ENCODE results near the gene AKAP13.

The AKAP13 gene

DNA sequence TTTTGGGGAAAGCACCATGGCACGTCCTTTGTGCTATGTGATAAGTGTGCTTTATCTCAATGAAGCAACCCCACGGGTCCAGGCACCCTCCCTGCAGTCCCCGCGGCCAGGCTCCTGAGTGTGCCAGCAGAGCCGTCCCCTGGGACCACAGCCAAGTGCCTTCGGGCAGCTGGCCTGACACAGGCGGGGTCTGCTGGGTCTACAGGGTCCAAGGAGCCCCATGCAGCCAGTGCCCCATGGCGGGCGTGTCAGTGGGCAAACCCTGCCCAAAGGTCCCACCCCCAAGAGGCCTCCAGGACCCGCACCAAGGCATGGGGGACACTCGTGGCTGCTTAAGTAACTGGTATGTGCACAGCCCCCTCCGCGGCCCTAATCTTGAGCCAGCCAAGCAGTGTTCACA, 379.0 kb downstream of the AKAP13 start:
- no peak overlapping the region for H3K4me3 ChIP-seq (ENCODE audit: low read depth, low read length)

DNA sequence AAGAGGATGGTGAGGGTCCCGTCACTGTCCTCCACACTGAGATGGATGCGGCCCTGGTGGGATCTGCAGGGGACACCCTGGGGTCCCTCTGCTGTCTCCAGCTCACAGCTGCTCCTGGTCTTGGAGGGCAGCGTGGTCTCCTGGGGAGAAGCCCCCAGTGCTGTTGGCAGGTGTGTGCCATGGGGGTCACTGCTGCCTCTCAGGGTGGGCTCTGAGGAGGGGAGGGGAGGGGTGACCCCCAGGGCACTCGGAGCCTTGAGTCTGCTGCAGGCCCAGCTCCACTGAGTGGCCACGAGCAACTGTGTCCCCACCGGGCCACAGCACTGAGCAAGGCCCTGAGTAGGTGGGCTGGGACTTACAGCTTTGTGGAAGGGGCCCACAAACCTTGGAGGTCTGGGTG, 379.6 kb downstream of the AKAP13 start:
- no peak overlapping the region for H3K4me3 ChIP-seq (ENCODE audit: low read depth, low read length)

DNA sequence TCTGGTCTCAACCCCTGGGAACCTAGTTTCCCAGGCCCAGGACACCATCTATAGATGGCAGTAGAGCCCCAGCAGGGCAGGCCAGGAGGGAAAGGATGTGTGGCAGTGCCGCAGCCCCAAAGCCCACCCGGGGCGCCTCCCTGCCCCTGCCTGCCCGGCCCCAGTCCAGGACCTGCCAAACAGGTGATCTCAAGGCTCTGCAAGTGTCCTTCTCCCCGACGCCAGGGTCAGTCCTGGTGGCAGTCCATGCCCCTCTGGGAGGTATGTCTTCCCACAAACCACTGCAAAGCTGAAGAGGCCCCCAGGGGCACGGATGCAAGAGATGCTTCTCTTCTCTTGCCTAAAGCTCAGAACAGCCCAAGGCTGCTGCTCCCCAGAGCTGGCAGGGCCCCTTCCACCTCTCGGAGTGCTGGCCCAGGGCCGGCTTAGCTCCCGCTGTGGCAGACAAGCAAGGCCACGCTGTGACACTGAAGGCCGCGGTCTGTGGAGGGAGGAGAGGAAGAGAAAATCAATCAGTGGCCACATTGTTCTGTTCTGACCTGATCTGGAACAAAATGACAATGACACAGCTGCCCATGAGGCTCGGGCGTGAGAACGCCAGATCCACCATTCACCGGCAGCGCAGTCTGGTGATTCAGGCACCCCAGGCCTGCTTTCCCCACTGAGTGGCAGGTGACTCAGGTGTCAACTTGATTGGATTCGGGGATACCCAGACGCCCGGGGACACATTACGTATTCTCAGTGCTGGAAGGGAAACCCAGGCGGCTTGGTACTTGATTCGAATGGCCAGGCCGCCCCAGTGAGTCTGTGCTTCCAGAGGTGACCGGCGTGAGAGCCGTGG, 380.3 kb downstream of the AKAP13 start:
- H3K4me3 ChIP-seq (ENCODE audit: low read depth, low read length): no peak overlapping the region

DNA sequence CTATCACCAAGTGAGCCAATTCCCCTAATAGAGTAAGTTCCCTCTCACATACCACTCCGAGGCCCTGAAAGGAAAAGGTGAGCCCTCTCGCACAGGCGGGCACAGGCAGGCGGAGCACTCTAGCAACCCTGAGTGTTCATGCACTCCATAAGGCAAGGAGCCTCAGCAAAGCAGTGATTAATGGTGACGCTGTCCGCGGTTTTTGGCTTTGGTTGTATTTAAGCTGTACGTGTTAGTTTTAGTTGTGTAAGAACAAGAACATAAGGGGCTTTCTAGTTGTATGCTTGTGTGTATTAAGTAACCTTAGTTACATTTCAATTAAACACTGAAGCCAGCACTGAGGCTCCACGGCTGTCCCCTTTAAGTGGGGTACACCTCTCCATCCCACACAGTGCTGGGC, 381.2 kb downstream of the AKAP13 start:
- H3K4me3 ChIP-seq (ENCODE audit: low read depth, low read length): no peak overlapping the region

DNA sequence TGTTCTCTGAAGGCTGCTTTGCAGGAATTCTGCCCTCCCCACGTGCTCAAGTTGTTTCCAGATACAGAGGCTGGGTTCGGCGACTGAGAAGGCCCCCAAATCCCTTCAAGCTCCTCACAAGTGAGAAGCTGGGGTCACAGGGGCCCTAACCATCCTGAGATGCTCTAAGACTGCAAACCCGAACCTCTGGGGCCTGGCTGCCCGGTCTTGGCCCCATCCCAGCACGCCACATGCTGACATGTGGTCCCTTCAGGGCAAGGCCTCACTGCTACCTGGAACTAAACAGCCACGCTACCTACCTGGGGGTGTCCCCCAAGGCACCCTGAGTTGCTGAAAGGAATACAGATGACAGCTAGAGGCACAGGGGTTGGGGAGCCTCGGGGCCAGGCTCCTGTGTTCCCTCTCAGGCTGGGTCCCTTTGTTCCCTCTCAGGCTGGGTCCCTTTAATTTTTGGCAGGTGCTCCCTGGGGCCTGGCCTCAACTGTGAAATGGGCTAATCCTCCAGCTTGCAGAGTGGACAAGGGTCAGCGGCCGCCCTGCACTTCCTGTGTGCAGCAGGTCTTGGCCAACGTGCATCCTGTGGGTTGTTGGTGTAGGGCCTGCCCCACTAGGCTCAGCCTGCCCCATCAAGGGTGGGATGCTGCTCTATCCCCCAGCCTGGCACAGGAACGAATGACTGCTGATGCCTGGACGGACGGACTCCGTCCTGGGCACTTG, 381.8 kb downstream of the AKAP13 start:
- no peak overlapping the region for H3K4me3 ChIP-seq (ENCODE audit: low read depth, low read length)

DNA sequence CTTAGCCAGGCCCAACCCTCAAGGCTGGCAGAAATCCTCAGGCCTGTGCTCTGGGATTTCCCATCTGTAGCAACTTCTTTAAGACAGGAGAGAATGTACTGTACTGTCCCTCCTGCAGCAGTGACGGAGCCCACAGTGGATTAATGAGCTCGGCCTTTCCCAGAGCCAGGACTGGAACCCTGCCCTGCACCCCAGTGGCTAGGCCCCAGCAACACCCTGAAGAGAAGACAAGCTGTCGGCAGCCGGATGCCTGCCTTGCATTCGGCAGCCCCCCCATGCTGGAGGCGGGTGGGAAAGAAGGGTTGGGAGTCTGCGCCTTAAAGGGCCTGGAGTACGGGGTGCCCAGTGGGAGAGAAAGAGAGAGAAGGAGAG, 382.3 kb downstream of the AKAP13 start:
- no peak overlapping the region for H3K4me3 ChIP-seq (ENCODE audit: low read depth, low read length)

DNA sequence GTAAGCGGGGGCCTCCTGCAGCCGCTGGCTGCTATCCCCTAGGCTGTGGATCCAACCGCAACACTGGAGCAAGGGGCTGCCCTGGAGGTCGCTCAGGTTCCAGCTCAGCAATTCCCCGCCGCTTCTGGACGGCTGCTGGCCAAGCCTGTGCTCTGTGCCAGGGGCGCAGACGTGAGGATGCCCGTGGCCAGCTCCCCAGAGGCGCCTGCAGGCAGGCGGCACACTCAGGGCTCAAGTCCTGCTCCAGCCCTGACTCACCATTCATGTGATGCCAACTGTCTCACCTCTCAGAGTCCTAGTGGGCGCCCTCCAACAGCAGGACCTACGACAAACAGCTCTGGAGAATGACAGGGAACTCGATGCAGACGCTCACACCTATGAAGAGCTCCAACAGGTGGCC, 382.8 kb downstream of the AKAP13 start:
- H3K4me3 ChIP-seq (ENCODE audit: low read depth, low read length): no peak overlapping the region

DNA sequence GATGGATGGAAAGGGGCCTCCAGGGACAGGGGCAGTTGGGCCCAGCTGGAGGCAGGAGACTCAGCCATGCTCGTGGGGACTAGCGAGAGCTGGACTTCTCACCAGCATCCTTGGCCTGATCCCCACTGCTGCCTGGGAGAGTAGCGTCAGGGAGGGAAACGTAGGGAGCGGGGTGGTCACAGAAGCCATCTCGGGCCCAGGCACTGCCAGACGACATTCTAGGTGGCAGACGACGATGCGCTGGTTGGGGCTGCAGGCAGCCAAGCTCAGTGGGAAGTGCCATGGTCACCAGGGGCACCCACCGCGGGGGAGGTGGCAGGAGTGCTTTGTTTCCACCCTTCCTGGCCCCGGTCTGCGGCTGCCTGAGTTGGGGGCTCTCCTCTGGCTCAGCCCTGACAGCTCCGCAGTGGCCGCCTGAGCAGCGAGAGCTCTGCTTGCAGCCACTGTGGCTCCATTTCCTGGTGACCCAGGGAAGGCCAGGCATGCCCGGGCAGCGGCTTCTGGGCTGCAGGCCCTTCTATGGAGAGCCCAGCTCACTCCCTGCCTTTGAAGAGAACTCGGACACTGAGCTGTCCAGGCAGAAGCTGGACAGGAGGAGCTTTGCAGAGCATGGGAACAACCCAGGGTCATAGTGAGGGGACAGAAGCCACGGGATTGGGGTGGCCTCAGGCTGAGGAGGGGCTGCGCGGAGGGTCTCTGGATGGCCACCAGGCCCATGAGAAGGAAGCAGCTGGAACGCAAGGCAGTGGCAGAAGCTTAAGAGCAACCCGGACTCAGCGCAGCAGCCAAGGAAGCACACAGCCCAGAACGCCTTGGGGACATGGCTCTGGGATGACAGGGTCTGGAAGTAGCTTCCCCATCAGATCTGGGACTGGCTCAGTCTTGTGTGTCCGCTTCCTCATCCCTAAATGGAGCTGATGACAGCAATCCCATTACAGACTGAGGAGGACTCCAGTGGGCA, 383.6 kb downstream of the AKAP13 start:
- no peak overlapping the region for H3K4me3 ChIP-seq (ENCODE audit: low read depth, low read length)

DNA sequence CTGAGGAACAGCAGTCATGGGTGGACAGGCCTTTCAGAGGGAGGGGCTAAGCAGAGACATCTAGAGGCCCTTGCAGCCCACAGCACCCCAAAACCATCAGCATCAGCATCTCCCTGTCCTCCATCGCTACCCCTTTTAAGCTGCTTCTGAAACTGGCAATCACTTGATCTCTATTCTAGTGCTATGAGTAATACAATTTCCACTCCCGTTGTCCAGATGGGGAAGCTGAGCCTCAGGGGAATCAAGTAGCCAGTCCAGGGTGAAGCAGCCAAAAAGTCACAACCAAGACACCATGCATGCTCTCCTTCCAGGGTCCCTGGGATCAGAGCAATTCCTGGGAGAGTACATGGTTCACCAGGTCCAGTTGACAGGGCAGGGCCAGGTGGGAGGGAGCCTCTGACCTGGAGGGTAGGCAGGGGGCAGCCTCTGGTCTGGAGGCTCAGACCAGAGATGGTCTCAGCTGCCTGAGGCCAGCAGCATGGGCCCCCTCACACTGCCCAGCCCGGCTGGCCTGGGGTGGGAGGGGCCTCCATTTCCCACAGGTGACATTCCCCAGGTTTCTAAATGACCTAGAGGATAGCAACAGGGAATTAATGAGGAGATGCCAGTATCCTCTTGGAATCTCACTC, 384.4 kb downstream of the AKAP13 start:
- no peak overlapping the region for H3K4me3 ChIP-seq (ENCODE audit: low read depth, low read length)

DNA sequence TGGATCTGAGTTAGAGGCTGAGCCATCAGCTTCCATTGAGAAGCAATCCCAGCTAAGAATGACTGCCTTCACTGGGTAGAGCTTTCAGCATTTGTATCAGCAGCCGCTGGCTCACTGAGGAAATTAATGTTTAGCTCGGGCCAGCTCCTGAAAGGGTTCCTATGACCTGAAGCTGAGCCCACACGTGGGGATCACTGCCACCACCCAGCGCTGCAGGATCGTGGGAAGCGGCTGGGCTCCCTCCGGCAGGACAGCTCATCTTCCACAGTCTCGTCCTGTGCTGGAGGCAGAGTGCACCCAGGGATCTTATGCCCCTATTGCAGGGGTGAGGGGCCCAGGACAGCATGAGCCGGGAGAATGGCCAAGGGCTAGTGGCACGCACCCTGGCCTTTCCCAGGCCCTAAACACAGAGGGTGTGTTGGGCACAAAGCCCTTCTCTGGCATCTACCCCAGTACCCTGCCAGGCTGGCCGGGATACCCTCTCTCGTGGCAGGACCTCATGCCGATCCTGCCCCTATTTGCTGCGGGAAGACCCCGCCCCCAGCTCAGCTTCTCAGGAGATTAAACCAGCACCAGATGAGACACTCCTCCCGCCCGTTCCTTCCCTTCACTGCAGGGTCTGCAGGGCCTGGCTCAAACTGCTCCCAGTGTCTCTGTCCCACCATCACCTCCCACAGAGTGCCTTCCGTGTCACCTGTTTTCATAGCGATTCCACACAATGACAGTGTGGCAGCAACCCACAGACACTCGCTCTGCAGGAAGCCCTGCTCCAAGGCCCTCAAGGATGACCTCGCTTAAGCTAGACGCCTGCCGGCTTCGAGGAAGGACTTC, 385.8 kb downstream of the AKAP13 start:
- no peak overlapping the region for H3K4me3 ChIP-seq (ENCODE audit: low read depth, low read length)

DNA sequence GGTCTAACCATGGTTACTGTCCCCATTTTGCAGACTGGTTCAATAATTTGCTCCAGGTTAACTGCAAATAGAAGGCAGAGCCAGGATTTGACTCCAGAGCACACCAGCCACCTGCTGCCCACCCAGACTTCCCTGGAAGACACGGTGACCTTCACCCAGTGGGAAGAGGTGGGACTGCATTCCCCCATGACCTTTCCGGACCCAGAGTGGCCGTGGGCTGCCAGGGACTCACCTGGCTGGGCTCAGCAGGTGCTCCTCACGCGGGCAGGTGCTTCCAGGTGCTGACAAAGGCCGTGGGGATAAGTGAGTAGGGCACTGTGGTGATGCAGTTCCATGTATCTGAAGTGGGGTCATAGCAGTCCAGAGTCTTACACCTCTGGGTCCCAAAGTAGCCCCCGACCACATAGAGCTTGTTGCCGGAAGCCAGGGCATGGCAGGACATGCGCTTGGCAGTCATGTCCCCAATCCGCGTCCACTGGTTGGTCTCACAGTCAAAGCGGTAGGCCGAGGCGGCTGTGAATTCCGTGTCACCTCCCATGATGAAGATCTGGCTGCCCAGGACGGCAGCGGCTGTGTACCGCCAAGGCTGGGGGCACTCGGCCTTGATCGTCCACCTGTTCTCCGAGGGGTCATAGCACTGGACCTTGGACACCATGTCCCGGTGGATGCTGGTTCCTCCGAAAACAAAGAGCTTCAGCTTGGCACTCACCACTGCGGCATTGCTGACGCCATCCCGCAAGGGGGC, 387.6 kb downstream of the AKAP13 start:
- H3K4me3 ChIP-seq (ENCODE audit: low read depth, low read length): no peak overlapping the region

DNA sequence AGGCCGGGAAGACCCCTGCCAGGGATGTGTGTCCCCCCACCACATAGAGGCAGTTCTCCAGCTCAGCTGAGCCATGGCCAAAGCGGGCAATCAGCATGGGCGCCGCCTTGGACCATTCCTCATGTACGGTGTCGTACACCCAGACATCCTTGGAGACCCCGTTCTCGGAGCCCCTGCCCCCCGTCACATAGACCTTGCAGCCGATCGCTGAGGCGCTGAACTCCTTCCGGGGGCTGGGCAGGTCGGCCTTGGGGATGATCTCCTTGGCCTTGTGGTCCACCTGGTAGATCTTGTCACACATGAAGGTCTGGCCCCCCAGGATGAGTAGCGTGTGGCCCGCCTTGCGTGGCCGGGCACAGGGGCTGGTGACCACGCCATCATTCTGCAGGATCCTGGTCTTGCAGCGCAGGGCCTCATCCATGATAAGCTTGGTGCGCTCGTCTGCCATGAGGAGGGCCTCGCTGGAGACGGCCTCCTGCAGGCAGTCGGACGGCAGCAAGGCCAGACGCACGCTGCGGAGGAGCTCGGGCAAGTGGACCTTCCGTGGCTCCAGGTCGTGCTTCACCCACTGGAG, 388.3 kb downstream of the AKAP13 start:
- no peak overlapping the region for H3K4me3 ChIP-seq (ENCODE audit: low read depth, low read length)

DNA sequence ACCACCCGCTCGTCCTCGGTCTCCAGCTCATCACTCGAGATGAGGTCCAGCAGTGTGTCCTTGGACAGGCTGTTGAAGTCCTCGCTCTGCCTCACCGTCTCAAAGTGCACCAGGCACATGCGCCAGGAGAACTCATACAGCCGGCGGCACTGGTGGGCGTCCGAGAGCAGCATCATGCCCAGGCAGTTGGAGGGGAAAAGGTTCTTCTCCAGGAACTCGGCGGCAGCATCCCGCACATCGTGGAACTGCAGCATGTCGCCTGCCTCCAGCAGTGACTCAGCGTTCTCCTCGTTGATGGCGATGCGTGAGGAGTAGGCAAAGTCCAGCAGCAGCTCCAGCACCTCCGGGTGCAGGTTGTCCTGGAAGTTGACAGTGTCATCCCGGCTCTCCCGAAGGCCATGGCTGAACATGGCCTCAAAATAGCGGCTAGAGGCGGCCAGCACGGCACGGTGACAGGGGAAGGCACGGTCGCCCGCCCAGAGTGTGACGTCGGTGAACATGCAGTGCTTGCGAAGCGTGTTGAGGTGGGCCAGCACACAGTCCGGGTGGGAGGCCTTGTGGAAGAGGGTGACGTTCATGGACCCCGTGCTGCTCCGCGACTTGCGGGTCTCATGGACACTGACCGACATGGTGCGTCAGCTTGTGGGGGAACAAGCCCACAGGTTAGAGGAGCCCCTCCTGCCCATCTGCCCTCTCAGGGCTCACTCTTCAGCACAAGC, 388.9 kb downstream of the AKAP13 start:
- H3K4me3 ChIP-seq (ENCODE audit: low read depth, low read length): no peak overlapping the region

DNA sequence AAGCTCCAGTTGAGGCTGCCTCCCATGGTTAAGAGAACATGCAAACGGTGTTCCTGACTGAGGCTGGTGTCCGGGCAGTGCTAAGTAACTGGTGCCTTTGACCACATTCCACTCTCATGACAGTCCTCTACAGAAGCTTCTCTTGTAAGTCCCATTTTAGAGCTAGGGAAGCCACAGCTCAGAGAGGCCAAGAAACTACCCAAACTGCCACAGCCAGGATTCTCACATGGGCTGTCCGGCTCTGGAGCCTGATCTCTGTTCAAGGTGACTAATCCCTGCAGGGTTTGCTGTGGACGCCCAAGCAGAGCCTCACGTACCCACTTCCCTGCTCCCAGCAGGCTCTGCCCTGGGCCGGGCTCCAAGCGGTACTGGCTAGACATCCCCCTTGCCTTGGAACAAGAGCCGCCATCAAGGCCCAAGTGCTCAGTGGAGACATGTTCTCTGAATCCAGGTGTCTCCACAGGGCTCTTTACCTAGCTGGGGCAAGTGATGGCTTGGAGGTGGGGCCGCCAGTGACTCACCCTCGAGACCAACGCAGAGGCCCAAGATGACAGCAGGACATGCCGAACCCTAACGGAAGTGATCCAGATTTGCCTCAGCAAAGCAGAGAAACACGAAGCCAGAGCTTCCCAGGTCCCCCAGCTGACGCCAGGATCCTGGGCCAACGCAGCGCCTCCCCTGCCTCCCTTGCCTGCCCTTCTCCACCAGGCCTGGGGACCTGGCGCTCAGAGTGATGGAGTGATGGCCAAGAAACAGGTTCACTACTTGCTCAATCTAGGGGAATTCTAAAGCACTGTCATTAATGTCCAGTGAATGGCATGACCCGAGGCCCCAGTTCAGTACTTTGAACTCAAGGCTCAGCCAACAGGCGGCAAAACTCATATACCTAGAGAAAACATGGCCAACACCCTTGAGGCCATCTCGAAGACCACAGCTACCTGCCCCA, 390.0 kb downstream of the AKAP13 start:
- H3K4me3 ChIP-seq (ENCODE audit: low read depth, low read length): no peak overlapping the region

DNA sequence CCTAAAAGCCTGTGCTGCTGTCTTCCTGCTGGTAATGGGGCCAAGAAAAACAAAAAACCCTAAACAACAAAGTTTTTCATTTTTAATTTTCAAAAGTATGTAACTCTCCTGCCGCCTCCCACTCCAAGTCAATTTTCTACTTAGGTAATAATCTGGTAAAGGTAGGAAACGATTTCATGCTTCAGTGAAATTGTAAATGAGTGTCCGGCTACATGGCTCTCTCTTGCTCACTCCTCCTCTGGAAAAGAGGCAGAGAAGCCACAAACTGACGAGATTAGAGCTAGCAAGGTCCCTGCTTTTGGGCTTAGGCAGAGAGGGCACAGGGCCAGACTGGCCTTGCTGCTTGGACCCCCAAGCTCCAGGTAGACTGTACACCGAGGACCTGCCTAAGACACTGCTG, 390.9 kb downstream of the AKAP13 start:
- no peak overlapping the region for H3K4me3 ChIP-seq (ENCODE audit: low read depth, low read length)

DNA sequence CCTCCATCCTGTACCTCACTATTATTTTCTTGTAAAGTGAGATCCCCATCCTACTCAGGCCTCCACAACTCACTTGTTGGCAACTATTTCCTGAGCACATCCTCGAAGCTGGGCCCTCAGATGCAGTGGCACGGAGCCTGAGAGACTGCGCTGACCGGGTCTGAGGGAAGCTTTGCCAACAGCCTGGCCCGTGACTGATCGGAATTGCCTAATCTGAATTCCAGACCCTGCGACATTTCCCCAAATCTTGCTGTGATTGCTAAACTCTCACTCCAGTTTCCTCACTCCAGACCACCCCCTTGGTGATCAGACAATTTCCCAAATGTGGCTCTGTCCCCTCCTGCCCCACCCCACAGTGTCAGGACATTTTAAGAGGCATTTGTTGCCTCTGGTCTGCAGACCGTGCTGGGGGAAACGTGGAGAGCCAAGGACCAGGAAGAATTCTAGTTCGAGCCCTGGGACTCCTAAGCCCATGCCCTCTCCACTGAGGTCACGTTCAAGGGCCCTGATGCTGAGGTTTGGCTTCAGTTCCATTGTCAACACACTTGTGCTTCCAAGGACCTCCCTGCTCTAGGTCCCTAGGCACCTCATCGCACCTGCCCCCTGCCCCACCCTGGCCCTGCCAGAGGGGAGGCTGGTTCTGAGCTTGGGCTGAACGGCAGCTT, 391.5 kb downstream of the AKAP13 start:
- no peak overlapping the region for H3K4me3 ChIP-seq (ENCODE audit: low read depth, low read length)

DNA sequence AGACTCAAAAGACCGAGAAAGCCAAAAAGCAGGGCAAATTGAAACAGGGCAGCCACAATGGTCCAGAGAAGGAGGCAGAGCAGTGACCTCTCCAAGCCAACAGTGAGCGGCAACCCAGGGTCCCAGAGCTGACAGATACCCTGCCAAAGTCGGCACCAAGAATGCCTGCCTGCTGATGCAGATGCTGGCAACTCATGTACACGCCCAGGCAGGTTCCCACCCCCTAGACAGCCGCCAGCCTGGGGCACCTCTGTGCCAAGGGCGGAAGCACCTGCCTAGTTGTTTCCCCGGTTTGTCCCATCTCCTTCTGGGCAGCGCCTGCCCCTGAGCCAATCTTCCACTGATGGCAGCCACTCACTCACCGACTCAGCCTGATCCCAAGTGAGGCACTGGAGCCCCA, 392.3 kb downstream of the AKAP13 start:
- H3K4me3 ChIP-seq (ENCODE audit: low read depth, low read length): no peak overlapping the region

Measured in iPS-11a (cell line).